Hepatocyte (in vitro differentiated cells): ENCODE data around the gene METRN.

Experiments used
- EZH2 ChIP-seq: fragments of 200-600 bp; sonication (generic); IDR thresholded peaks from 2 replicates; pipeline ENCODE4 v1.6.1; 2016; ENCODE audit warnings: antibody characterized with exemption, mild to moderate bottlenecking, borderline replicate concordance
- EZH2phosphoT487 ChIP-seq: fragments of 200-600 bp; sonication (generic); IDR thresholded peaks from one replicate; pipeline ENCODE4 v1.6.1; 2018; ENCODE audit warnings: antibody characterized with exemption, mild to moderate bottlenecking, low read depth, moderate library complexity; ENCODE audit not compliant: unreplicated experiment, severe bottlenecking
- TF ChIP-seq, protein P1 (sequence below): fragments of 200-600 bp; sonication (generic); IDR thresholded peaks from 2 replicates; pipeline ENCODE4 v1.5.1; 2016; ENCODE audit warnings: antibody characterized with exemption, mild to moderate bottlenecking; ENCODE audit not compliant: poor library complexity

DNA sequence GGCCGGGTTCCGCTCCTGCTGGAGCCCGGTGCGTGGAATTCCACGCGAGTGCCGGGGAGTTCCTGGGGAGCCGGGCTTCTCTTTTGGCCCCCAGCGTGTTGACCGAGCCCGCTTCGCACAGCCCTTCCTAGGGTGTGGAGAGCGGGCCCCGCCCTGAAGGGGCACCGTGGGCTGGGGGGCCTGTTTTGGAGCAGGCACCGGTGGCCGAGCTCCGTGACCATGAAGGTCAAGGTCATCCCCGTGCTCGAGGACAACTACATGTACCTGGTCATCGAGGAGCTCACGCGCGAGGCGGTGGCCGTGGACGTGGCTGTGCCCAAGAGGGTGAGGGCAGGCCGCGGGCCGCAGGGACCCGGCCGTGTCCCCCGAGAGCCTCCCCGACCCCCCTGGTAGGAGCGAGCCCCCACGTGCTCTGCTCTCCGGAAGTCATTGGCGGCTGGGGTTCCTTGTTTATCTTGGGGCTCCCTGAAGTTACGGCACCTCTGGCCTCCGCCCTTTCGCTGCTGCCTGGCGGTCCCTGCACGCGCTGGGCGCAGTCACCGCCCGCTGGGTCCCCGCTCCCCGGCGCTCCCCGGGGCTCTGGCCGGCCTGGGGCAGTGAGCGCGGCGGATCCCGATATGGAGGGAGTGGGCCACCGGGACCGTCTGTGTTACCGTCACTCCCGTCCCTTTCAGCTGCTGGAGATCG, 12.5 kb downstream of the METRN start:
- TF ChIP-seq EZH2phosphoT487 (no peak), EZH2 (no peak)
- TF ChIP-seq, protein P1, sequence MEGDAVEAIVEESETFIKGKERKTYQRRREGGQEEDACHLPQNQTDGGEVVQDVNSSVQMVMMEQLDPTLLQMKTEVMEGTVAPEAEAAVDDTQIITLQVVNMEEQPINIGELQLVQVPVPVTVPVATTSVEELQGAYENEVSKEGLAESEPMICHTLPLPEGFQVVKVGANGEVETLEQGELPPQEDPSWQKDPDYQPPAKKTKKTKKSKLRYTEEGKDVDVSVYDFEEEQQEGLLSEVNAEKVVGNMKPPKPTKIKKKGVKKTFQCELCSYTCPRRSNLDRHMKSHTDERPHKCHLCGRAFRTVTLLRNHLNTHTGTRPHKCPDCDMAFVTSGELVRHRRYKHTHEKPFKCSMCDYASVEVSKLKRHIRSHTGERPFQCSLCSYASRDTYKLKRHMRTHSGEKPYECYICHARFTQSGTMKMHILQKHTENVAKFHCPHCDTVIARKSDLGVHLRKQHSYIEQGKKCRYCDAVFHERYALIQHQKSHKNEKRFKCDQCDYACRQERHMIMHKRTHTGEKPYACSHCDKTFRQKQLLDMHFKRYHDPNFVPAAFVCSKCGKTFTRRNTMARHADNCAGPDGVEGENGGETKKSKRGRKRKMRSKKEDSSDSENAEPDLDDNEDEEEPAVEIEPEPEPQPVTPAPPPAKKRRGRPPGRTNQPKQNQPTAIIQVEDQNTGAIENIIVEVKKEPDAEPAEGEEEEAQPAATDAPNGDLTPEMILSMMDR = no peak
